Activated CD4-positive, alpha-beta T cell treated with anti-CD3 and anti-CD28 coated beads, Interleukin-2, Interleukin-4, amounts not matched to agents 100 ng/mL and 50 ng/mL, durations not matched to agents 16 hours and 8 hours (primary cell): Measurements from ENCODE around the gene ATL1.
A peak's percentile ranks its signal among the peaks of the same experiment; 100 is the strongest.
"Not testable (repeated sequence)": the region's sequence is repeated elsewhere in the genome, so short reads cannot be mapped to it uniquely, and the experiment has no call there.

Experiments
- DNase-seq: peaks from one replicate; pipeline ENCODE4 v3.0.0-alpha.2; 2020; ENCODE audit warnings: low spot score

Gene ATL1

DNA sequence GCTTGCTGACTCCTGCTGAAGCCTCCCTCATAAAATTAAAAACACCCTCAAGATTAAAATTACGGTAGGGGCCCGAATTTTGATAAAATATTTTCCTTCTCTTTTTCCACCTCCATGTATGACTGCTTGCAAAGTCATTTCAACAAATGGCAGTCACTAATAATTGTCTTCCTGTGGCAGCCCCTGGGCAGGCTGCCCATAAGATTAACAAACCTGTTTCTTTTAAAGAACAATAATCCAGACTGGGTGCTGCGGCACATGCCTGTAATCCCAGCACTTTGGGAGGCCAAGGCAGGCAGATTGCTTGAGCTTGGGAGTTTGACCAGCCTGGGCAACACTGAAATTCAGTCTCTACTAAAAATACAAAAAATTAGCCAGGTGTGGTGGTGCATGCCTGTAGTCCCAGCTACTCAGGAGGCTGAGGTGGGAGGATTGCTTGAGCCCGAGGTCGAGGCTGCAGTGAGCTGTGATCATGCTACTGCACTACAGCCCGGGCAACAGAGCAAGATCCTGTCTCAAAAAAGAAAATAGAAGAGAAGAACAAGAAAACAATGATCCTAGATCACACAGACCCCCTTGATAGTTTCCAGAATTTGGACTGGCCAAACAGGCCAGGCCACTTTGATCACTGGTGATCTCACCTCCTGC lies 99.5 kb downstream of the ATL1 start:
- DNase-seq: no peak

DNA sequence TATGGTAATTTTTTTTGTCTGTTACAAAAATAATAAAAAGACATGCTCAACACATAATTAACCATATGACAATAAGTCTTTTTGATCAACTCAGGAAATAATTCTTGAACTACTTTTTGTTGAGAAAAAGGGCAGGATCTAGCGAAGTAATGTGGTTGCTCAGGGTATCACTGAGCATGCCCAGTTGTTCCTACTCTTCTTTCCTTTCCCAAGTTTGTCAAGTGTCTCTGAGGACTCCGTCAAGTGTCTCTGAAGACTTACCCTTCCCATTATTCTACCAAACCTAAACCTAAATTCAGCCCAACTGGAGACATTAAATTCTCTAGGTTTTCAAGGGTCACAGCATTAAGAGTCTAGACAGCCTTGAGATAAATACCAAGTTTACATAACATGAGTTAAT lies 104.6 kb downstream of the ATL1 start:
- not testable (repeated sequence) for DNase-seq

GRCh38 chr14:50665300-50665699 lies 105.4 kb downstream of the ATL1 start:
- DNase-seq: not testable (repeated sequence)

DNA sequence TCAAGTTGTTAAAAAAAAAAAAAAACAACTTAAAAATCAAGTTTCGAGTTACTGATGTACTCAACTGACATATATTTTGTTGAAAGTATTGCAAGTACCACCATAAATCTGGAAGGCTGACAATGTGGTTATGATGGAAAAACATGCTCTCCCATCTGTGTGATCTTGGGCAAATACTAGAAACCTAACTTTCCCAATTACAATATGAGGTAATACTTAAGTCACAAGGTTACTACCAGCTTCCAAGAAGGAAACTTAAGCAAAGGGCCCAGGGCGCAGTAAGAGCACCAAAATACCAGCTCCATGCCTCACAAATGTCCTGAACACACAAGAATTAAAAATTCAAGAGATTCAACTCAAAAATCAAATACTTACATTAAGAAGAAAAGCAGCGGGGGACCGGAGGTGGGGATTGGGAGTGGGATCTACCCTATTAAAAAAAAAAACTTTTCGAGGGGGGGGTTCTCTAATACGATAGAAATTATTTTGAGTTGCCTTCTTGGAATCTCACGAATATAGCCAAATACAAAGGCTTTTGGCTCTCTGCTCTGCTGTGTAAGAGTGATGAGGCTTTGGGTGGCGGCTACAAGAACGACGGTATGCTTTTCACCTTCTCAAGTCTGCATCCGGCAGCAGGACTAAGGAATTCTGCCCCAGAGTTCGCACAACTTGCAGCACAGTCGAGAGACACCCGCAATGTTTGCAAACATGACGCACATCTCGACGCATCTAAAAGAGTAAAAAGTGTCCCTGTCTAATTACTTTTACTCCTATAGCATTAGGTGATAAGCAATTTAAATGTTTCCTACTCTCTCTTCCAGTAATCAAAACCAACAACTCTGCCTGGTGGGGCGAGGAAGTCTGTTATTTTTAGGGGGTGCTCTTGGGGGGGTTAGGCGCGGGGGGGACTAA lies 107.1 kb downstream of the ATL1 start:
- DNase-seq: peak; percentile 14

- DNase-seq: peak; percentile 24
Observed at GRCh38 chr14:50667684-50667995, 107.7 kb downstream of the ATL1 start.

DNA sequence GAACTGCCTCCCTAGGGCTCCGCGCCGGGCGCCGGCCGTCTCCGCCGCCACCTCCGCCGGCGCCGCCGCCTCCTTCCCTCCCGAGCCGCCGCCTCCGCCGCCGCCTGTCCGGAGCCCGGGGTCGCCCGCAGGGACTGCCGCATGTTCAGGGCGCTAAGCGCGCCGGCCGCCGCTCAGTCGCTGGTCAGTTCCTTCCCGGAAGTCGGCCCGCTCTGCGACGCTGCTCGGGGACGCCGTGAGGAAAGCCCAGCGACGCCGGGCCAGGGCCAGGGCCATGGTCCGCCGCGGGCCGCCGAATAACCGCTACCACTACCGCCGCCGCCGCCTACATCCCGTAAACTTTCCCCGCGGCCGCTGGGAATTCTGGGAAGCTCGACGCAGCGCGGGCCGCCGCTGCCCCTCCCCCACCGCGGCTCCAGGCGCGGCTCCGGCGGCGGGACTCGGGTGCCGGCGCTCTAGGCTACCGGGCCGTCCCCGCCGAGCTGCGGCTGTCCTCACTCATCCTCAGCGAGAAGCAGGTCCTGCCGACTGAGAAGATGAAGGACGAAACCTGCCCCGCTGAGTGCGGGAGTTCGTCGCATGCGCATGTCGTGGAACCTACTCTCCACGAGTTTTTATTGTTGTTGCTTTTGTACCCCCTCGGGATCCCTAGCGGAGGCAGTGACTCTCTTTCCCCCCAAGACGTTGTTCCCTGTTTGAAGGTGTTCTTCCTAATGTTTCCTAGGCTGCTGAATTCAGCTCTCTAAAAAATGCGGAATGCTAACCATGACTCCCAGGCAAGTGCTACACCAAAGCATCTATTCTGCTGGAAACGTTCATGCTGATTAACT lies 108.3 kb downstream of the ATL1 start, which contains the start of gene SAV1:
SAV1 (minus strand) TSS at position 311 of the 830 bp plus-strand sequence. CDS start 339 bp downstream, outside the sequence.
- peak; percentile 59 for DNase-seq

DNA sequence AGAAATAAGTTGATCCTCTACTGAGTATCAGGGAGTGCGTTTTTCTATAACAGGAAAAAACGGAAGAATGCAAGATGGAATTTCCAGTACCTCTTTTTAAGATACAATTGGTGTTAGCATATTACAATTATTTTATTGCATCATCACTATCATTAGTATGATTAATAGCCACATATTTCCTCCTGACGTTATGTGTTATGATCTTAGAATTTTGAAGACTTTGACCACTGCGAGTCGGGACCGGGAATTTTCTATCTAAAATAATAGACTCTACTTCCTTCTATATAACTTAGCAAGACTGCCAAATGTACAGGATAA lies 108.8 kb downstream of the ATL1 start:
- no peak for DNase-seq

DNA sequence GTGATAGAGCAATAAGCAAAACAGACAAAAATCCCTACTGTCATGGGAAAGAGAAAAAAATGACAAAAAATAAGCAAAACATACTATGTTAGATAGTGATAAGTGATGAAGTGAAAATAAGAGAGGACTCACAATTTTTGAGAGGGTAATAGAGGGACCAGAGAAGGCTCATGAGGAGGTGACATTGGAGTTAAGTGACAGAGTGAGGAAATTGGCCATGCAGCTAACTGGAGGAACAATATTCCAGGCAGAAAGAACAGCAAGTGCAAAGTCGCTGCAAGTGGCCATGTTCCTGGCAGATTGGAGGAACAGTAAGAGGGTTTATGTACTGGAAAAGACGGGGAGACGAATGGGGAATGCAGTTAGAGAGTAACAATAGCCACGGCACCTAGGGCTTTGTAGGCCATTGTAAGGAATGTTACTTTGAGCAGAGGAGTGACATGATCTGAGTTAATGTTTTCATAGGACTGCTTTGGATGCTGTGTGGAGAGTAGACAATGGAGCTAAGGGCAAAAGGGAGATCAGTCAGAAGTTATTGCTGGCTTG lies 109.6 kb downstream of the ATL1 start:
- no peak for DNase-seq

GRCh38 chr14:50670196-50670865 lies 110.4 kb downstream of the ATL1 start:
- no peak for DNase-seq

DNA sequence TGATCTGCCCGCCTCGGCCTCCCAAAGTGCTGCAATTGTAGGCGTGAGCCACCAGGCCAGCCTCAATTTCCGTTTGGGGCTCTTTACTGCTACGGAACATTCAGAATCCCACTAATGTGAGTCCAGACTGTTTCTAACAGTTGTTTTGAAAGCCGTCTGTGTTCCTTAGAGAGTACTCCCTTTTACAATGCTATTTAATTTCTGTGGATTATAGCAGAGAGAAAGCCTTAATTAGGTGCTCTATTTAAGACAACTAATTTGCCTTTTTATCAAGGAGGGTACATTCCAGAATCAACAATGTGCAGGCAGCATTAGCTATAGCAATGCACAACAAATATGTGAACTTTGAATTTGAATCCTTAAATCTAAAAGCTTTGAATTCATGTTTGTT lies 110.9 kb downstream of the ATL1 start:
- DNase-seq: no peak

DNA sequence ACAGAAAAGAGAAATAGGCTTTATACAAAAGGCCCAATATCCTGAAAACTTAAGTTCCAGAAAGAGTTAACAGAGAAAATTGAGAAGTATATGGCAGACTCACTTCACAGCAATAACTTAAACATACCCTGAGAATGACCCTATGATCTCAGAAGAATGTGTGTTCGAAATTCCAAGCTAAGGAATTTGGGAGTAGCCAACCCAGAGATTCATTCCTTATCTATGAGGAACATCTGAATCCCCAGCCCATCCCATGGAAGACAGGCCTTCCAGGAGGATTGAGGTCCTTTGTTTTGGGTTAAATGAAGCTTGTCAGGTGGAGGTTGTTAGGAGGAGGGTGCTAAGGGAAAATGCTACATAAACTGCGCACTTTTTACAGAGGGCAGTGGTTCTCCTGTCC lies 115.7 kb downstream of the ATL1 start:
- no peak for DNase-seq

- no peak for DNase-seq
Observed at GRCh38 chr14:50676814-50677516, 117.0 kb downstream of the ATL1 start.

GRCh38 chr14:50677527-50678063 lies 117.7 kb downstream of the ATL1 start:
- no peak for DNase-seq

- no peak for DNase-seq
Observed at GRCh38 chr14:50678163-50678562, 118.2 kb downstream of the ATL1 start.

- no peak for DNase-seq
Observed at GRCh38 chr14:50679674-50680073, 119.7 kb downstream of the ATL1 start.
